SK-N-SH (cell line): ENCODE measurements around the gene PCLO. TPM values are rescaled to one million over a fixed set of nuclear protein-coding genes. Genes with fewer than 3 reads are reported as not detected.

Source experiments
- CTCF ChIA-PET: fragments of 300-600, 350-600 bp; formaldehyde crosslinking; extraction: SDS; loops from one replicate; lab custom pipeline; 2021; lab: Yijun Ruan, JAX
- POLR2A ChIA-PET: fragments of 350-600 bp; sonication (Branson Sonifier 250); formaldehyde crosslinking; extraction: SDS; loops from one replicate; lab custom pipeline; 2020; ENCODE audit warnings: antibody characterized with exemption, inconsistent platforms; lab: Yijun Ruan, JAX
- DNase-seq: peaks from one replicate; pipeline ENCODE4 v3.0.0; 2012
- H2AFZ ChIP-seq: fragments of 200-600 bp; sonication (generic); 2 replicates; pipeline ENCODE4 v1.8.1; 2016; ENCODE audit warnings: antibody characterized with exemption, mild to moderate bottlenecking, low read depth
- H3F3A ChIP-seq: fragments of 200-600 bp; sonication (generic); replicated peaks from 2 replicates; pipeline ENCODE3; 2016; ENCODE audit warnings: antibody characterized with exemption, mild to moderate bottlenecking; ENCODE audit not compliant: insufficient read depth
- H3K27ac ChIP-seq, 2 experiments: fragments of 200-500 bp in 1 of 2; fragments of 200-600 bp in 1 of 2; sonication (Bioruptor generic) in 1 of 2; sonication (generic), shearing (Covaris generic) in 1 of 2; 2 replicates each; pipeline versions ENCODE4 v1.5.1 to v1.6.1; 2014 to 2016; ENCODE audit warnings: low read depth in 2 of 2, inconsistent platforms in 1 of 2, low read length in 1 of 2, mild to moderate bottlenecking in 1 of 2, mixed read lengths in 1 of 2
- H3K27me3 ChIP-seq: fragments of 200-600 bp; sonication (generic), shearing (Covaris generic); 2 replicates; pipeline ENCODE4 v1.6.1; 2016; ENCODE audit warnings: mixed run types; ENCODE audit not compliant: insufficient read depth
- H3K36me3 ChIP-seq, 2 experiments: fragments of 200-500 bp in 1 of 2; fragments of 200-600 bp in 1 of 2; sonication (Bioruptor generic) in 1 of 2; sonication (generic) in 1 of 2; replicated peaks in 1 of 2; 2 replicates each; pipeline versions ENCODE3 to v1.5.1; 2014 to 2016; ENCODE audit warnings: low read length in 1 of 2, mild to moderate bottlenecking in 1 of 2; ENCODE audit not compliant: insufficient read depth in 2 of 2, control insufficient read depth in 1 of 2
- H3K4me1 ChIP-seq, 2 experiments: fragments of 200-500 bp in 1 of 2; fragments of 200-600 bp in 1 of 2; sonication (Bioruptor generic) in 1 of 2; sonication (generic), shearing (Covaris generic) in 1 of 2; 2 replicates each; pipeline versions ENCODE4 v1.5.1 to v1.6.1; 2014 to 2016; ENCODE audit warnings: low read depth in 1 of 2, low read length in 1 of 2, mixed run types in 1 of 2; ENCODE audit not compliant: insufficient read depth in 2 of 2, control insufficient read depth in 1 of 2
- H3K4me2 ChIP-seq: fragments of 200-600 bp; sonication (generic), shearing (Covaris generic); 2 replicates; pipeline ENCODE4 v1.6.1; 2017; ENCODE audit warnings: mixed run types
- H3K4me3 ChIP-seq, 2 experiments: fragments of 200-500 bp in 1 of 2; fragments of 200-600 bp in 1 of 2; sonication (Bioruptor generic) in 1 of 2; sonication (generic), shearing (Covaris generic) in 1 of 2; 2 replicates each; pipeline versions ENCODE4 v1.5.1 to v1.8.1; 2014 to 2016; ENCODE audit warnings: low read depth in 2 of 2, inconsistent platforms in 1 of 2, low read length in 1 of 2, mild to moderate bottlenecking in 1 of 2, mixed read lengths in 1 of 2, moderate library complexity in 1 of 2
- H3K79me2 ChIP-seq: fragments of 200-600 bp; sonication (generic); 2 replicates; pipeline ENCODE4 v1.8.1; 2017; ENCODE audit warnings: mild to moderate bottlenecking; ENCODE audit not compliant: insufficient read depth
- H3K9ac ChIP-seq: fragments of 200-600 bp; sonication (generic); 2 replicates; pipeline ENCODE4 v1.6.1; 2017; ENCODE audit warnings: mixed run types
- H3K9me2 ChIP-seq: fragments of 200-600 bp; sonication (generic); 2 replicates; pipeline ENCODE4 v1.6.1; 2017; ENCODE audit warnings: mixed run types
- H3K9me3 ChIP-seq: fragments of 200-600 bp; sonication (generic); 2 replicates; pipeline ENCODE4 v1.6.1; 2017; ENCODE audit warnings: mixed run types, mild to moderate bottlenecking, moderate library complexity
- H4K20me1 ChIP-seq: fragments of 200-600 bp; sonication (generic); 2 replicates; pipeline ENCODE4 v1.6.1; 2017; ENCODE audit warnings: mild to moderate bottlenecking, mixed run types; ENCODE audit not compliant: insufficient read depth
- CHD2 ChIP-seq: fragments of 150-350 bp; IDR thresholded peaks from 2 replicates; pipeline ENCODE4 v1.6.1; 2018; ENCODE audit warnings: low read length; ENCODE audit not compliant: partially characterized antibody
- EZH2phosphoT487 ChIP-seq: fragments of 200-600 bp; sonication (generic); IDR thresholded peaks from 2 replicates; pipeline ENCODE4 v1.6.1; 2017; ENCODE audit warnings: low read depth, mixed run types, mild to moderate bottlenecking, antibody characterized with exemption, moderate library complexity, borderline replicate concordance
- FOSL2 ChIP-seq: IDR thresholded peaks from 2 replicates; pipeline ENCODE4 v1.4.0; 2012; ENCODE audit warnings: low read depth, mild to moderate bottlenecking, moderate library complexity, borderline replicate concordance
- GABPA ChIP-seq: IDR thresholded peaks from 2 replicates; pipeline ENCODE4 v1.4.0; 2012; ENCODE audit warnings: low read depth, mild to moderate bottlenecking
- GATA2 ChIP-seq: sonication (generic); formaldehyde crosslinking; IDR thresholded peaks from 2 replicates; pipeline ENCODE4 v1.5.0; 2020; ENCODE audit warnings: mild to moderate bottlenecking, missing genetic modification reagents
- MEF2A ChIP-seq: IDR thresholded peaks from 2 replicates; pipeline ENCODE4 v1.4.0; 2012; ENCODE audit warnings: low read depth, borderline replicate concordance
- NRF1 ChIP-seq: IDR thresholded peaks from 2 replicates; pipeline ENCODE4 v1.6.1; 2012; ENCODE audit warnings: low read depth, mild to moderate bottlenecking, low read length
- POLR2AphosphoS5 ChIP-seq: IDR thresholded peaks from 2 replicates; pipeline ENCODE4 v1.6.1; 2012; ENCODE audit warnings: low read depth, low read length
- RAD21 ChIP-seq: IDR thresholded peaks from 2 replicates; pipeline ENCODE4 v1.6.1; 2012; ENCODE audit warnings: mild to moderate bottlenecking, low read length
- RCOR1 ChIP-seq: fragments of 150-350 bp; IDR thresholded peaks from 2 replicates; pipeline ENCODE4 v1.6.1; 2017; ENCODE audit warnings: antibody characterized with exemption, low read length
- RFX5 ChIP-seq: IDR thresholded peaks from 2 replicates; pipeline ENCODE4 v1.6.1; 2012; ENCODE audit warnings: mild to moderate bottlenecking, improper control_type of control experiment, low read length
- SMC3 ChIP-seq: IDR thresholded peaks from 2 replicates; pipeline ENCODE4 v1.6.1; 2012; ENCODE audit warnings: low read depth, low read length, improper control_type of control experiment
- TAF1 ChIP-seq: IDR thresholded peaks from 2 replicates; pipeline ENCODE4 v1.6.1; 2012; ENCODE audit warnings: low read depth, mild to moderate bottlenecking, low read length, moderate library complexity, borderline replicate concordance
- TCF12 ChIP-seq: IDR thresholded peaks from 2 replicates; pipeline ENCODE4 v1.4.0; 2012
- TEAD4 ChIP-seq: IDR thresholded peaks from 2 replicates; pipeline ENCODE4 v1.4.0; 2012; ENCODE audit warnings: mild to moderate bottlenecking, borderline replicate concordance; ENCODE audit not compliant: insufficient read depth
- USF1 ChIP-seq: IDR thresholded peaks from 2 replicates; pipeline ENCODE4 v1.4.0; 2012; ENCODE audit warnings: low read depth, borderline replicate concordance
- USF2 ChIP-seq: fragments of 150-350 bp; IDR thresholded peaks from 2 replicates; pipeline ENCODE4 v1.6.1; 2017; ENCODE audit warnings: antibody characterized with exemption, low read length, low read depth, borderline replicate concordance
- YY1 ChIP-seq: IDR thresholded peaks from 2 replicates; pipeline ENCODE4 v1.4.0; 2012; ENCODE audit warnings: low read depth, mild to moderate bottlenecking
- WGBS: methylation state at CpG from one replicate; pipeline ENCODE4 v1.1.6; 2017; ENCODE audit warnings: low lambda C conversion rate; 5-methylcytosine and 5-hydroxymethylcytosine counted together
- polyA plus RNA-seq, 3 experiments: library from polyadenylated mRNA; depleted of rRNA; stranded (reverse); fragments of >200 nt; gene quantifications; 2 replicates each; pipeline ENCODE4 v1.2.3, GENCODE V29; 2012
- TF ChIP-seq, protein P1 (sequence below): fragments of 200-600 bp; sonication (generic); IDR thresholded peaks from 2 replicates; pipeline ENCODE4 v1.6.1; 2017; ENCODE audit warnings: antibody characterized with exemption, mild to moderate bottlenecking, moderate library complexity
- TF ChIP-seq, protein P2 (sequence below): IDR thresholded peaks from 2 replicates; pipeline ENCODE4 v1.4.0; 2012; ENCODE audit warnings: low read depth, borderline replicate concordance

Gene PCLO
- polyA plus RNA-seq, 1 of the 3 experiments (the other 2 are of a cell fraction), result 0.51 TPM

- H3K4me2 ChIP-seq, result no peak overlapping the region
- 0 out of 4 replicates have a peak, but pooled peaks cover 0 to 8% of the 10 kb centered on the region in 2 experiments for H3K4me1 ChIP-seq
- ChIA-PET POLR2A (no interaction called here), CTCF (interaction anchor here (0.7 to 6.9 kb wide), 6 partner anchors 13 to 698 kb away, joined by 3 to 53 read pairs (median 12); no protein-coding TSS in a partner anchor)
- H3F3A ChIP-seq, result no peaks in the 10 kb centered on the region
- no peak for DNase-seq
- no peaks in the 10 kb centered on the region for H4K20me1 ChIP-seq
- TF ChIP-seq, protein P1, sequence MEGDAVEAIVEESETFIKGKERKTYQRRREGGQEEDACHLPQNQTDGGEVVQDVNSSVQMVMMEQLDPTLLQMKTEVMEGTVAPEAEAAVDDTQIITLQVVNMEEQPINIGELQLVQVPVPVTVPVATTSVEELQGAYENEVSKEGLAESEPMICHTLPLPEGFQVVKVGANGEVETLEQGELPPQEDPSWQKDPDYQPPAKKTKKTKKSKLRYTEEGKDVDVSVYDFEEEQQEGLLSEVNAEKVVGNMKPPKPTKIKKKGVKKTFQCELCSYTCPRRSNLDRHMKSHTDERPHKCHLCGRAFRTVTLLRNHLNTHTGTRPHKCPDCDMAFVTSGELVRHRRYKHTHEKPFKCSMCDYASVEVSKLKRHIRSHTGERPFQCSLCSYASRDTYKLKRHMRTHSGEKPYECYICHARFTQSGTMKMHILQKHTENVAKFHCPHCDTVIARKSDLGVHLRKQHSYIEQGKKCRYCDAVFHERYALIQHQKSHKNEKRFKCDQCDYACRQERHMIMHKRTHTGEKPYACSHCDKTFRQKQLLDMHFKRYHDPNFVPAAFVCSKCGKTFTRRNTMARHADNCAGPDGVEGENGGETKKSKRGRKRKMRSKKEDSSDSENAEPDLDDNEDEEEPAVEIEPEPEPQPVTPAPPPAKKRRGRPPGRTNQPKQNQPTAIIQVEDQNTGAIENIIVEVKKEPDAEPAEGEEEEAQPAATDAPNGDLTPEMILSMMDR, result no peak
- TF ChIP-seq RAD21, result no peak
- TF ChIP-seq, protein P2, sequence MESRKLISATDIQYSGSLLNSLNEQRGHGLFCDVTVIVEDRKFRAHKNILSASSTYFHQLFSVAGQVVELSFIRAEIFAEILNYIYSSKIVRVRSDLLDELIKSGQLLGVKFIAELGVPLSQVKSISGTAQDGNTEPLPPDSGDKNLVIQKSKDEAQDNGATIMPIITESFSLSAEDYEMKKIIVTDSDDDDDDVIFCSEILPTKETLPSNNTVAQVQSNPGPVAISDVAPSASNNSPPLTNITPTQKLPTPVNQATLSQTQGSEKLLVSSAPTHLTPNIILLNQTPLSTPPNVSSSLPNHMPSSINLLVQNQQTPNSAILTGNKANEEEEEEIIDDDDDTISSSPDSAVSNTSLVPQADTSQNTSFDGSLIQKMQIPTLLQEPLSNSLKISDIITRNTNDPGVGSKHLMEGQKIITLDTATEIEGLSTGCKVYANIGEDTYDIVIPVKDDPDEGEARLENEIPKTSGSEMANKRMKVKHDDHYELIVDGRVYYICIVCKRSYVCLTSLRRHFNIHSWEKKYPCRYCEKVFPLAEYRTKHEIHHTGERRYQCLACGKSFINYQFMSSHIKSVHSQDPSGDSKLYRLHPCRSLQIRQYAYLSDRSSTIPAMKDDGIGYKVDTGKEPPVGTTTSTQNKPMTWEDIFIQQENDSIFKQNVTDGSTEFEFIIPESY, result no peak
- no peak for TF ChIP-seq USF2
- TF ChIP-seq YY1, result no peak
- no peak for TF ChIP-seq FOSL2
- no peak for TF ChIP-seq RCOR1
- TF ChIP-seq GABPA, result no peak
- no peak for TF ChIP-seq EZH2phosphoT487
- no peak for TF ChIP-seq TAF1
- no peak for TF ChIP-seq RFX5
- TF ChIP-seq TCF12, result no peak
- TF ChIP-seq TEAD4, result no peak
- H2AFZ ChIP-seq, result no peak overlapping the region
- no peaks in the 10 kb centered on the region for H3K27me3 ChIP-seq
- WGBS, result 81% methylated on average over 4 of the region's 4 CpGs
- H3K4me3 ChIP-seq, result no peak overlapping the region
- no peaks in the 10 kb centered on the region for H3K9me3 ChIP-seq
- no peaks in the 10 kb centered on the region for H3K36me3 ChIP-seq
- H3K27ac ChIP-seq, result no peak overlapping the region
- no peak overlapping the region for H3K9ac ChIP-seq
- H3K9me2 ChIP-seq, result no peaks in the 10 kb centered on the region
- H3K79me2 ChIP-seq, result no peaks in the 10 kb centered on the region
Measured at GRCh38 chr7:82742163-82742562, 420.5 kb downstream of the PCLO start.

- H3K27me3 ChIP-seq, result no peaks in the 10 kb centered on the region
Measured at GRCh38 chr7:82741493-82741892, 421.2 kb downstream of the PCLO start.

More at GRCh38 chr7:82741493-82741892, 421.2 kb downstream of the PCLO start:
- no peaks in the 10 kb centered on the region for H3F3A ChIP-seq
- no peak for TF ChIP-seq CHD2
- TF ChIP-seq, protein P1, result no peak
- TF ChIP-seq YY1, result no peak
- no peak for TF ChIP-seq NRF1
- TF ChIP-seq MEF2A, result no peak
- TF ChIP-seq GATA2, result no peak
- TF ChIP-seq POLR2AphosphoS5, result no peak
- TF ChIP-seq TEAD4, result no peak
- no peak for TF ChIP-seq SMC3
- no peak for TF ChIP-seq USF1
- TF ChIP-seq FOSL2, result no peak
- TF ChIP-seq RFX5, result no peak
- no peaks in the 10 kb centered on the region for H3K9me2 ChIP-seq
- H3K4me3 ChIP-seq, result no peak overlapping the region
- no peaks in the 10 kb centered on the region for H3K9me3 ChIP-seq
- H3K9ac ChIP-seq, result no peak overlapping the region
- H3K79me2 ChIP-seq, result no peaks in the 10 kb centered on the region
- CTCF ChIA-PET, result interaction anchor here (0.7 to 6.9 kb wide), 13 partner anchors 12 to 698 kb away, joined by 3 to 53 read pairs (median 5); no protein-coding TSS in a partner anchor
- H3K36me3 ChIP-seq, result no peaks in the 10 kb centered on the region
- no peak overlapping the region for H3K27ac ChIP-seq
- no peak overlapping the region for H3K4me2 ChIP-seq
- 0 out of 4 replicates have a peak, but pooled peaks cover 0 to 8% of the 10 kb centered on the region in 2 experiments for H3K4me1 ChIP-seq
- no peak overlapping the region for H2AFZ ChIP-seq
- DNase-seq, result no peak
- POLR2A ChIA-PET, result no interaction called here
- no peaks in the 10 kb centered on the region for H4K20me1 ChIP-seq
